GM12801 (cell line): Measurements from ENCODE around the gene SERPINB1.

Experiments
- TF ChIP-seq, protein P1 (sequence below): IDR thresholded peaks from one replicate; pipeline ENCODE4 v1.5.1; 2011; ENCODE audit warnings: control low read depth; ENCODE audit not compliant: insufficient read length; ENCODE audit errors: extremely low read depth

The SERPINB1 gene

DNA sequence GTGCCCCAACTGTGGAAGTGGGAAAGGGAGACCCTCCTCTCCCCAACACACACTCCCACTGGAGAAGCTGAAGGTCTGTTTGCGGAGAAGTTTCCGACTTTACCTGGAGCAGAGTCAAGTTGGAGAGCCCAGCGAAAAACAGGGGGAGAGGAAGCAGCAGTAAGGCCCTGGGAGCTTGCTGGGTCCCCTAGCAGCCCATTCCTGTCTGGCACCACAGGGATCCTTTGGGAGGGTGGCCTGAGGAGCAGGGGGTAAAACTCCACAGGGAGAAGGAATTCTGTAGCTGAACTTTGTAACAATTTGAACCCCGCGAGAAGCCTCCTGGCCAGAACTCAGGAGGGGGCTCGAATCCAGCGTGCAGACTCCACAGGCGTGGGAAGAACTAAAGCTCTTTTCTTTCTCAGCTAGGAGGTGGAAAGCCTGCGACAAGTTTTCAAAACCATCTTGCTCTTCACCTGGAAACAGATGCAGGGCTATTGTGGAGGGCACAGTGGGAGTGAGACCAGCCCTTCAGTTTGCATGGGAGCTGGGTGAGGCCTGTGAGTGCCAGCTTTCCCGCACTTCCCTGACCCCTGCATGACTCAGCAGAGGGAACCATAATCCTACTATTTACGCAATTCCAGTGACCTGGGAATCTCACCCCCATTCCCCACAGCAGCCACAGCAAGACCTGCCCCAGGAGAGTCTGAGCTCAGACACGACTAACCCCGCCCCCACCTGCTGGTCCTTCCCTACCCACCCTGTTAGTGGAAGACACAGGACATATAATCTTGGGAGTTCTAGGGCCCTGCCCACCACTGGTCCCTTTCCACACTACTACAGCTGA is 35.6 kb upstream of the SERPINB1 start:
- TF ChIP-seq, protein P1, sequence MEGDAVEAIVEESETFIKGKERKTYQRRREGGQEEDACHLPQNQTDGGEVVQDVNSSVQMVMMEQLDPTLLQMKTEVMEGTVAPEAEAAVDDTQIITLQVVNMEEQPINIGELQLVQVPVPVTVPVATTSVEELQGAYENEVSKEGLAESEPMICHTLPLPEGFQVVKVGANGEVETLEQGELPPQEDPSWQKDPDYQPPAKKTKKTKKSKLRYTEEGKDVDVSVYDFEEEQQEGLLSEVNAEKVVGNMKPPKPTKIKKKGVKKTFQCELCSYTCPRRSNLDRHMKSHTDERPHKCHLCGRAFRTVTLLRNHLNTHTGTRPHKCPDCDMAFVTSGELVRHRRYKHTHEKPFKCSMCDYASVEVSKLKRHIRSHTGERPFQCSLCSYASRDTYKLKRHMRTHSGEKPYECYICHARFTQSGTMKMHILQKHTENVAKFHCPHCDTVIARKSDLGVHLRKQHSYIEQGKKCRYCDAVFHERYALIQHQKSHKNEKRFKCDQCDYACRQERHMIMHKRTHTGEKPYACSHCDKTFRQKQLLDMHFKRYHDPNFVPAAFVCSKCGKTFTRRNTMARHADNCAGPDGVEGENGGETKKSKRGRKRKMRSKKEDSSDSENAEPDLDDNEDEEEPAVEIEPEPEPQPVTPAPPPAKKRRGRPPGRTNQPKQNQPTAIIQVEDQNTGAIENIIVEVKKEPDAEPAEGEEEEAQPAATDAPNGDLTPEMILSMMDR = no peak

DNA sequence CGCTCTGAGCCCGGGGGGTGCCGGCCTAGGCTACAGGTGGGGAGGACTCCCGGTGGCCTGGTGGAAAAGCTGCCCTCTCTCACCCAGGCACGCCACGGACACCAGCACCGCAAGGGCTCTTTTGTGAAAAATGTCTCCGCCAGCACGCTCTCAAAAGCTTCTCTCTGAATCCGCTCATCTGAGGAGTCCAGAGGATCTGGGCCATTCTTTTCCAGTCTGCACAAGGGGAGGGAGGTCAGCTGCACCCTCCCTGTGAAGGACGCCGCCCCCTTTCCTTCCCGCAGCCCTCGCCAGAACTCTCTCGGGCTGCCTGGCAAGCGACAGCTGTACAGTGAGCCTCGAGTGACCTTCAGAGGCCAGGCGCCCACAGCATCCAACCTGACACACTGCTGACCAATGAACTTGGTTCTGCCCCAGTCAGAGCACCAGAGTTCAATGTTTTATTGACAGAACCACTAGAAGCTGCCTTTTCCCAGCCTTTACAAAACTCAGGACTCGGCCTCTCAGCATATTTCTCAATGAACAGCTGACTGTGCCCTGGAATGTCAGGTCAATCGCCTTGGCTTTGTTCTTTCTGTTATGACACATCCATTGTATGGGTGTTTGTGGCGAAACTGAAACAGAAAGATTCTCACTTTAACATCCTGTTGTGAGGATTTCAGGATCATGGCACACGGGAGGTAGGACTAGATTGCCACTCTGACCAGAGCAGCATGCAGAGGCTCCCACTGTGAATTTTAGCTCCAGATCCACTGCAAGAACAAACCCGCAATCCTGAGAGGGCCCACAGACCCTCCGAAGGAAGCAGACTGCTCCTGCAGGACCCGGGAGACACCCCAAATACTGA is 34.8 kb upstream of the SERPINB1 start:
- TF ChIP-seq, protein P1 = no peak

GRCh38 chr6:2875359-2876191 is 33.9 kb upstream of the SERPINB1 start:
- TF ChIP-seq, protein P1 = no peak

DNA sequence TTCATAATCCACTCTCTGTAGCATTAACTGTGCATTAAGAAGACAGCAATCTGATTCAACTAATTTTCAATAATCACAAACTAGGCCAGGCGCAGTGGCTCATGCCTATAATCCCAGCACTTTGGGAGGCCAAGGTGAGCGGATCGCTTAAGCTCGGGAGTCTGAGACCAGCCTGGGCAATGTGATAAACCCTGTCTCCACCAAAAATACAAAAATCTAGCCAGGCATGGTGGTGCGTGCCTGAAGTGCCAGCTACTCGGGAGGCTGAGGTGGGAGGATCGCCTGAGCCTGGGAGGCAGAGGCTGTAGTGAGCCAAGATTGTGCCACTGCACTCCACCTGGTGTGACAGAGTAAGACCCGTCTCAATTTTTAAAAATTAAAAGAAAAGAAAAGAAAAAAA is 32.0 kb upstream of the SERPINB1 start:
- TF ChIP-seq, protein P1 = no peak

- TF ChIP-seq, protein P1 = no peak
Measured at GRCh38 chr6:2872423-2873358, 31.0 kb upstream of the SERPINB1 start.

- TF ChIP-seq, protein P1 = no peak
Measured at GRCh38 chr6:2871953-2872352, 30.3 kb upstream of the SERPINB1 start.
